Erythroblast (primary cell): Measurements from ENCODE around the gene LACTBL1.

Experiments used
- GATA1 ChIP-seq: IDR thresholded peaks from 2 replicates; pipeline ENCODE4 v1.6.1; 2011; ENCODE audit warnings: low read depth, mild to moderate bottlenecking, control low read depth, low read length, moderate library complexity
- POLR2A ChIP-seq: IDR thresholded peaks from 2 replicates; pipeline ENCODE4 v1.6.1; 2011; ENCODE audit warnings: mild to moderate bottlenecking, low read length

DNA sequence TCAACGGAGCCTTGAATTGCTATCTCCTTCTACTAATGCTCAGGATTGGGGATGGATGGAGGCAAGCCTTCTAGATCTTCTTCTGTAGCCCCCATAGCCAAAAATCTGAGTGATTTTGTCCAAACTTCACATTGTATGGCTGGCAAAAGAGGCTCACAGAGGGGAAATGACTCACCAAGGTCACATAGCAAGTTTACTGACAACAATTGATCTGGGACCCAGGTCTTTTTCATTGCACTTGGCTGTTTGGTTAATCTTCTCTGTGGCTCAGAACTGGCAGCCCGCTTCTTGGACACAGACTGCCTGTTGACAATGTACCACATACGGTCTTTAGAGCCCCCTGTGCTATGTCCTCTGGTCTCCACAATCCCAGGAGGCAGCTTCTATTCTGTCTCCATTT lies 3.0 kb upstream of the LACTBL1 start:
- TF ChIP-seq POLR2A (no peak), GATA1 (no peak)
